ENCODE results near the gene GRM4.

DNA sequence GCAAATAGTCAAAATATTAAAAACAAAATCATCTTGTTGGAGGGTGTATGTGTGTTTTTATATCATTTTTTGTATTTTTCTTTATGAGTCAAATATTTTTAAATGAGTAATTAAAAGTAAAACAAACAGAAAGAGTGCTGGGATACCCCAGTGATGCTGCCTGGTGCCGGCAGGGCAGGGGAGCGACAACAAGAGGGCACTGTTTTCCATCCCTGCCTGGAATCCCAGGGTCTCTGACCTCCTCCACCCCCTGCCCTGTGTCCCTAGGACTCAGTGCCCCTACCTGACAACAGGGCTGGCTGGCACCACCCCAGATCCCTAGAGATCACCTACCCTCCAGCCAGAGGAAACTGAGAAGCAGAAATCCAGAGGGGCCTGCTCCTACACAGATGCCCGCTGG, 48.9 kb upstream of the GRM4 start:
- TF ChIP-seq EZH2 (IDR thresholded peaks at IDR 0.05; ENCODE audit: borderline replicate concordance, low read length): no peak
- TF ChIP-seq, protein P1, sequence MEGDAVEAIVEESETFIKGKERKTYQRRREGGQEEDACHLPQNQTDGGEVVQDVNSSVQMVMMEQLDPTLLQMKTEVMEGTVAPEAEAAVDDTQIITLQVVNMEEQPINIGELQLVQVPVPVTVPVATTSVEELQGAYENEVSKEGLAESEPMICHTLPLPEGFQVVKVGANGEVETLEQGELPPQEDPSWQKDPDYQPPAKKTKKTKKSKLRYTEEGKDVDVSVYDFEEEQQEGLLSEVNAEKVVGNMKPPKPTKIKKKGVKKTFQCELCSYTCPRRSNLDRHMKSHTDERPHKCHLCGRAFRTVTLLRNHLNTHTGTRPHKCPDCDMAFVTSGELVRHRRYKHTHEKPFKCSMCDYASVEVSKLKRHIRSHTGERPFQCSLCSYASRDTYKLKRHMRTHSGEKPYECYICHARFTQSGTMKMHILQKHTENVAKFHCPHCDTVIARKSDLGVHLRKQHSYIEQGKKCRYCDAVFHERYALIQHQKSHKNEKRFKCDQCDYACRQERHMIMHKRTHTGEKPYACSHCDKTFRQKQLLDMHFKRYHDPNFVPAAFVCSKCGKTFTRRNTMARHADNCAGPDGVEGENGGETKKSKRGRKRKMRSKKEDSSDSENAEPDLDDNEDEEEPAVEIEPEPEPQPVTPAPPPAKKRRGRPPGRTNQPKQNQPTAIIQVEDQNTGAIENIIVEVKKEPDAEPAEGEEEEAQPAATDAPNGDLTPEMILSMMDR (IDR thresholded peaks at IDR 0.05; ENCODE audit: low read length): no peak

All from OCI-LY1 (cell line).